SK-MEL-5 (cell line): ENCODE measurements around the gene OR8B8. TPM values are rescaled to one million over a fixed set of nuclear protein-coding genes. Genes with fewer than 3 reads are reported as not detected.
"Not testable (repeated sequence)": the region's sequence is repeated elsewhere in the genome, so short reads cannot be mapped to it uniquely, and the experiment has no call there.

ENCODE experiments used
- DNase-seq: peaks from one replicate; pipeline ENCODE4 v3.0.0-alpha.2; 2016; ENCODE audit warnings: low read depth, low spot score
- in situ Hi-C: cut with HindIII; loops from 2 replicates; pipeline ENCODE4 v1.10.0; 2016; ENCODE audit warnings: low sequenced_read_pairs, high pct_unique_total_duplicates, low pct_unique_long_range_greater_than_20kb
- total RNA-seq: library from RNA; depleted of rRNA; stranded (reverse); fragments of >200 nt; shearing (Covaris generic); gene quantifications from 2 replicates; pipeline ENCODE4 v1.2.3, GENCODE V29; 2014

OR8B8 gene
- total RNA-seq, 1 experiment from 2014 or later, result not detected

DNA sequence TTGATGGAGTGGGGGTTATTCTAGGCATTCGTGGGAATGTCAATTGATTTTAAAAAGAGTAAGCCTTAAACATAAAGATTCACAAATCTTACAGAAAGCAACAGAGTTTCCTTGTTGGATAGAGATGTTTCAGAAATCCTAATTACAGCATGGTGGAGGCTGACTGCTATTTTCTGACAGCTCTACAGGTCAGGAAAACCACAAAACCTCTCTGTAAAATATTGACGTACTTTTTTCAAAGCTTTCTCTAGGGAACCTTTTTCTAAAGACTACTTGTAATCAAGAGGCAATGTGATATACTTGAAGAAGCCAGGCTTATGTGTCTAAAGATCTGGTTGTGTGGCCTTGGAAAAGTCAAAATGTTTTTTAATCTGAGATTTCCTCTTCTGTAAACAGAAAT lies 9.1 kb upstream of the OR8B8 start:
- no peak for DNase-seq

DNA sequence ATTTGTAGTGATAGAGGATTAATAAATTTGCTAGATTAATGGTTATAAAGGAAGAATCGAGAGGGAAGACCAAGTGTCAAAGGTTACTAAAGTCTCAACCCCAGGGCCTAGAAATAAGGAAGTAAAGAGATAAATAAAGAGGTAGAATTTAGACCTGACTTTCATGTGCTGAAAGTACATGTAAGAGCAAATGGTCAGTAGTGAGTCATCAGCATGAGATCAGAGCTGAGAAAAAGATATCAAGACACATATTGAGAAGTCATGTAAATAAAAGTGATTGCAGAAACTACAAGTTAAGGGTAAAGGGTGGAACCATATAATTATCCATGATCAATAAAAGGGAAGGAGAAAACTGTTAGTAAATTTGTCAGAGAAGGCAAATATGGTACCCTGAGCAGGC lies 1.4 kb upstream of the OR8B8 start:
- DNase-seq, result no peak
- in situ Hi-C loops, result no loop called here

More for the DNA sequence above, 9.1 kb upstream of the OR8B8 start:
- in situ Hi-C loops, result no loop called here

DNA sequence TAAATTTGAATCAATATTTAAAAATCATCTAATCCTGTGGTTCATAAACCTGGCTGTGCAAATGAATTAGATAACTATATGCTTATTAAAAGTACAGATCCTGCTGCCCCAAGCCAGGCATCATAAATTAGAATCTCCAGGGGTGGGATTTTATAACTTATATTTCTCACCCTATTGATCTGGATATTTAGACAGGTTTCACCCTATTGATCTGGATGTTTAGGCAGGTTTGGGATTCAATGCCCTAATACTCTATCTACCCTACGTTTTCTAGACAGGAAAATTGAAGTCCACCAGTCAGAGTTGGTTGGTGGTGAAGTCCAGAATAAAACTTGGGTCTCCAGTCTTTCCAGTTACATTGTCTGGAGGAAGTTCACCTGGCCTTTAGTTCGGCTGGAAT lies 2.6 kb downstream of the OR8B8 start:
- in situ Hi-C loops, result no loop called here

DNA sequence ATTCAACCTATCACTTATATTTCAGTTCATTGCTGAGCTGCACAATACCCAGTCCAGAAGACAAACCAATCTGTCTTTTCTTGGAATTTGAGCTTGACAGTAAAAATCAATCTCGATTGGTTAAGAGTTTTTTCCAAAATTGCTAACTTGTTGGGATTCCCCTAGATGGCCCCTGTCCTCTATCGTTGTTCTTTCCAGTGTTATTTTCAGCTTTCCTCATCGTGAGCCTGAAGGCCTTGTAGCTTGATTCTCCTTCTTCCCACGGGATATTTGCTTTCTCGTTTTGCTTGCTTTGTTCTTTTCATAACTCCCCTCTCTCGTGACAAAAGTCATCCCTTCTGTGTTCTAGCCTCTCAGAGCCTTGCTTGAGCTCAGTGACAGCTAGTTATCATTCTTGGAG lies 3.1 kb downstream of the OR8B8 start:
- in situ Hi-C loops, result no loop called here
- no peak for DNase-seq

More for the DNA sequence above, 2.6 kb downstream of the OR8B8 start:
- DNase-seq, result no peak

DNA sequence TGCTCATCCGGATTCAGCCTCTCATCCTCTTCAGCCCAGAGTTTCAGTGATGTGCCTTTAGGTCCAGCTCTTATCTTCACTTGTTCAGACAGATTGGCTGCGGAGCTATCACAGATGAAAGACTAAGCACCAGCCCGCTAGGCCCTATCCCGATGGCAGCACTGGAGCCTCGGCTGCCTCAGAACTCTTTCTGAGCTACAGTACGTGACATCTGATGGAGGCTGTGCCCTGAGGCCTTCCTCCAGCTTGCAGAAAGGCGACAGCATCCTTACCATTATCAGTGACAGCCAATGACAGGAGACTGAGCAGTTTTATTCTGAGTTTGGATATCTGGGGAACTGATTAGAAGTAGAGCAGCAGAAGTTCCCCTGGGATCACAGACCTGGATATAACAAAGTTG lies 4.0 kb downstream of the OR8B8 start:
- in situ Hi-C loops, result no loop called here
- no peak for DNase-seq

DNA sequence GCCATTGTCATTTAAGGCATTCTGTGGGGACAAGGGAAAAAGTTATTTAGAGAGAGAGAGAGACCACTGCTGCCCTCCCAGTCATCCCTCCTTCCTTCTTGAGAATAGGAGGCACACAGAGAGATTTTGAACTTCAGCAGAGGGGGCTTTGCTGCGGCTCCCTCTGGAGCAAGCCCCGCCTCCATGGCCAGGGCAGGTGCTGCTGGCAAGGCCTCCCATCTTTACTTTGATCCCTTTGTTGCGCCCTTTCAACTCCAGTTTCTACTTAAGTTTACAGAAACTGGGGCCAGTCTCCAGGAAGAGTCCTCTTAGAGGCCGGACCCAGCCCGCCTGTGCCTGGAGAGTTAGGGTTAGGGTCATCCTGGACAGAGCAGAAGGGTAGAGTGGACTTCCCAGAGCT lies 4.4 kb downstream of the OR8B8 start:
- DNase-seq, result no peak
- in situ Hi-C loops, result no loop called here

DNA sequence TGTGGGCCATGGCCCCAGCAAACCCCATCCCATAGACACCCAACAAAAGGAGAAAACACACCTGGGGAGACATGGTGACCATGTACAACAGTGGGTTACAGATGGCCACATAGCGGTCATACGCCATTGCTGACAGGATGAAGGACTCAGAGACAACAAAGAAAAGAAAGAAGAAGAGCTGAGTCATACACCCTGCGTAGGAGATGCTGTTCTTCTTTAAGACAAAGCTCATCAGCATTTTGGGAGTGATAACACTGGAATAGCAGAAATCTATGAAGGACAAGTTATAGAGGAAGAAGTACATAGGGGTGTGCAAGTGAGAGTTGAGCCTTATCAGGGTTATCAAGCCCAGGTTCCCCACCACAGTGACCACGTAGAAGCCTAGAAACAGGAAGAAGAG lies 4.9 kb downstream of the OR8B8 start:
- in situ Hi-C loops, result no loop called here
- DNase-seq, result no peak

DNA sequence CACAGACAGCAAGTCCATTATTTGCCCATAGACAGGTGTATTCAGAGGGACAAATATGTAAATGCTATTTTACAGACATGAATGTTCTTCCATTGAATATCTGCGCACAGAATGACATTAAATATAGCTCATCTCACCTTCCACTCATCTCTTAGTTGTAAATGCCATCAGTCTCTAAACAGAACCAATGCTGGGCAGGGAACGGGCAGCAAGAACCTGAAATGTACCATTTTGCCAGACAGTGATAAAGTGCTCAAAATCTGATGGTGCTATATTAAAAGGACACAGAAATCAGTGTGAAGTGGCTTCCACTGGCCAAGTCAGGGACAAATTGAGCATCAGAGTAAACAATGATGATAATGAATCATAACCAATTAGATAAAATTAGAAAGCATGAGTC lies 10.8 kb downstream of the OR8B8 start:
- in situ Hi-C loops, result no loop called here
- no peak for DNase-seq

DNA sequence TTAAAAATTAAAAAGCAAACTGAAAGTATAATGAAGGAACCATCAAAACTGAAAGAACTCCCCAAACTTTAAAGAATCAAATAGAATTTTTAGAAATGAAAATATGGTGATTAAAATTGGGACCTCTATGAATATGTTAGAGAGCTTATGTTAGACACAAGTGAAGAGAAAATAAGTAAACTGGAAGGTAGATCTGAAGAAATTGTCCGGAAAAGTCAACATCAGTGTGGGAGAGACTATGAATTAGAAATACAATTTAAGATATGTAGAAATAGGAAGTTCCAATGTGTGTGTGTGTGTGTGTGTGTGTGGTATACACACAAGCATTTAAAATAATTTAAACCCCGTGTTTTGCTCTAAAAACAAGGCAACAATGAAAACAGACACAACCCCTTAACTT lies 15.9 kb downstream of the OR8B8 start:
- DNase-seq, result no peak
- in situ Hi-C loops, result no loop called here

DNA sequence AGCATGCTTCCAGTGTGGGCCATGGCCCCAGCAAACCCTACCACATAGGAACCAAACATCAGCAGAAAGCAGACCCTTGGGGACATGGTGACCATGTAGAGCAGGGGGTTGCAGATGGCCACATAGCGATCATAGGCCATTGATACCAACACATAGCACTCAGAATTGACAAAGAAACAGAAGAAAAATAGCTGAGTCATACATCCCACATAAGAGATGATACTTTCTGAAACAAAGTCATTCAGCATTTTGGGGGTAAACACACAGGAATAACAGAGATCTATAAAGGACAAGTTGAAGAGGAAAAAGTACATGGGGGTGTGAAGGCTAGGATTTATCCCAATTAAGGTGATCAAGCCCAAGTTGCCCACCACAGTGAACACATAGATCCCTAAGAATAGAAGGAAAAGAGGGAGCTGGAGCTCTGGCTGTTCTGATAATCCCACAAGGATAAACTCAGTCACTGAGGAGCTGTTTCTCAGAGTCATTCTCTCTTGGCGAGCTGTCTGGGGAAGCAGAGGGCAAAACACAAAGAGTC lies 21.0 kb downstream of the OR8B8 start, which contains the start of gene OR8B4:
Gene OR8B4 (minus strand): TSS at position 488 of the 538 bp plus-strand sequence. CDS start 0 bp downstream, at position 488.
- in situ Hi-C loops, result no loop called here

DNA sequence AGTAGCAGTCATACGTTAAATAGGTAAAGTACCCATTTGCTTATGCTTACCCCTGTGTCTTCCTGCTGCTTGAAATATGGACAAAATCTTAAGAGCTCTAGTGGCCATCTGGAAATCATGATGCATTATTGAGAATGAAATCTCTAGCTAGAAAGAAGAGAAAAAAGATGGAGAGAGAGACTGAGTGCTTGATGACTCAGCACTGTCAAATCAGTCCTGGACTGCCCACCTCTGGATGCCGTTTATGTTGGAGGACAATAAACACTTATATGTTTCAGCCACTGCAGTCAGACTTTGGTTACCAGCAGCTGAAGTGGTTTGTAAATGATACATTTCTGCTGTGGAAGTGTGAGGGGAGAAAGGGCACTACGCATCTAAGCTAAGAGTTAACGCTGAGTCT lies 24.5 kb downstream of the OR8B8 start:
- in situ Hi-C loops, result no loop called here

More for the DNA sequence above, 21.0 kb downstream of the OR8B8 start, which contains the start of gene OR8B4:
- DNase-seq, result no peak

DNA sequence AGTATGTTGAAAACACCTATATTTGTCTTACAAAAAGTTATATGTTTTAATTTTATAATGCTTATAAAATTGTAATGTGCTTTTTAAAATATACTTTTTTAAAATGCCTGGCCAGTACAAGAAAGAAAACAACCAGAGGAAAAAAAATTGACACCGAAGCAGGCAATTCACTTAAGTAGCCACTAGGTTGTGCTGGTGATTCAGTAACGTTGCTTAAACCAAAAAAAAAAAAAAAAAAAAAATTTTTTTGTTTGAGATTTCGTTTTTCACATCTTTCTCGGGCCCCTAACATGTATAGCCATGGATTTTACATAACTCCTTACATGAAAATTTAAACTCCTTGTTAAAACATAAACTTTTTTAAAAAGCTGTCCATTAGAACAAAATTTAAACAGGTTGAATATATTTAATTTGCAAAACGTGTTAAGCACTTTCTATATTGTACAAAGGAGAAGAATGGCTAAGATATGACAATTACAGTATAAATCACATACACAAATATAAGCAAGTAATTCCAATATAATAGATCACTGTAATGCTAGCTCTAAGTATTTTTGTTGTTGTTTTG lies 30.1 kb downstream of the OR8B8 start:
- in situ Hi-C loops, result no loop called here
- DNase-seq, result peak; percentile 43

More for the DNA sequence above, 24.5 kb downstream of the OR8B8 start:
- no peak for DNase-seq

DNA sequence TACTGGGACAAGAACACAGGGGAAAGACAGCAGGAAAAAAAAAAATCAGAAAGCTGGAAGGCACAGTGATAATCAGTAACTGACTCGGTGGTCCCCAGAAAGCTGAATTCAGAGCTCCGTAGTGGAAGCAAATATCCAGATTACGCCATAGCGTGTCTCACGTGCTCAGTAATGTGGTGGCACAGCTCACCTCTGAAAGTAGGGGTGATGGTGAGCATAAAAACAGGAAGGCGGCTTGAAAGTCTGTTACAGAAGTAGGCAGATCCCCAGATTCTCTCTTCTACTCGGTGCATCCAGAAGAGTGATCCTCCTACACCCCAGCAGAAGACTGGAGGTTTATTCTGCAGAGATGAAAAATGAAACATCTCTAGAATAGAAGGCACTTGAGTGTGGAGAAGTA lies 35.6 kb downstream of the OR8B8 start:
- no peak for DNase-seq
- in situ Hi-C loops, result no loop called here

DNA sequence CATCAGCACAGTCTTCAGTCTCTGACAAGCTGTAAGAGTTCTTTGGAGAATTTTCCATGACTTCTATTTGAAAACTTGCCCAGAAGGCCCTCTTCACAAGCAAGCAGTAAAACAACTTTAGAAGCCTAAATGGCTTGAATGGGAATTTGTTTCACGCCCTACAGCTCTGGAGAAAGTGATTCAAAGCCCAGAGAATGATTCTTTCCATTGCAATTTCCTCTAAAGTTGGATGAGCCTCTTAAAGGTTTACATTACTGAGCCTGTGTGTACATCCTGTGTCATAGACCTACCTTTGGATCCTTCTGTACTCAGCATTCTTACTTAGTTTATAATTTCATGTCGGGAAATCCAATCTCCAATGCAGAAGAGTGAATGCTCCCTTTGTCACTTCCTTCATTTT lies 39.9 kb downstream of the OR8B8 start:
- in situ Hi-C loops, result no loop called here
- DNase-seq, result no peak

DNA sequence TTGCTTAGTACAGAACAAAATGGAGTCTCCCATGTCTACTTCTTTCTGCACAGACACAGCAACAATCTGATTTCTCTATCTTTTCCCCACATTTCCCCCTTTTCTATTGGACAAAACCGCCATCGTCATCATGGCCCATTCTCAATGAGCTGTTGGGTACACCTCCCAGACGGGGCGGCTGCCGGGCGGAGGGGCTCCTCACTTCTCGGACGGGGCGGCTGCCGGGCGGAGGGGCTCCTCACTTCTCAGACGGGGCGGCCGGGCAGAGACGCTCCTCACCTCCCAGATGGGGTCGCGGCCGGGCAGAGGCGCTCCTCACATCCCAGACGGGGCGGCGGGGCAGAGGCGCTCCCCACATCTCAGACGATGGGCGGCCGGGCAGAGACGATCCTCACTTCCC lies 42.3 kb downstream of the OR8B8 start:
- in situ Hi-C loops, DNase-seq: not testable (repeated sequence)

DNA sequence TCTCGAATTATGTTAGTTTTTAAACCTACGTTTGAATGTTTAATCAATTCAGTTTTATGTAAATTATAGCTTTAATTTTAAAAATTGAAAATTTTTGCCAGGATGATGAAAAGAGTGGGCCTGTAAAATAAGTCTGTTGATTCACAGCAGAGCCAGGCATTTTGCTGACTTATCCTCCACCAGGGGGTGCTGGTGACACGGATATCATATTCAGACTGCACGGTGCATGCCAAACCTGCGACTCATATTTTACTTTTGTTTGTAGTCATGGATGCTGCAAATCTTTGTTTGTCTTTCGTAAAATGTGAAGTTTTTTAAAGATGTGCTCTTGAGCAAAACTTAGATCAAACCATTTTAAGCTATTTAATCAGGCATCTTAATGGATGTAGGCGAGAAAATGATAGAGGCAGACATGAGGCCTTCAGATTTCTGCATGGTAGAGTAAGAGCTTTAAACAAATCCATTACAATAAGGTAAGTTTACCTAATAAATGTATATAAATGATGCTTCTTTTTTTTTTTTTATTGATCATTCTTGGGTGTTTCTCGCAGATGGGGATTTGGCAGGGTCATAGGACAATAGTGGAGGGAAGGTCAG lies 43.1 kb downstream of the OR8B8 start:
- peak; percentile 64 for DNase-seq
- in situ Hi-C loops, result no loop called here

DNA sequence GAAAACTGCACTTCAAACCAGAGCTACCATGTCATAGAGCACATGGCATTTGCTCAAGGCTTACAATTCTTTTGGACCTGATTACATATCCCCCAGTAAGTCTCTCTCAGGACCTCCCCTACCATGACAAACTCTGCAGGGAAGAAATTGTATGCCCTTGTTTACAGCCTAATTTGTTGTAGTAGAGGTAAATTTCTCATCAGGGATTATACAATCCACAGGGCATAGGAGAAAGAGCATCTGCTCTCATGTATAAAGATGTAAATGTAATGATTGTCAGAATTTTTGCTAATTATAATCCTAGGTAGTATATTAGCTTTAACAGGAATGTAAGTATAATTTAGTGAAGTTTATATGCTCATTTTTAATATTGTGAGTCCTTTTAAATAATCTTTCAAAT lies 46.6 kb downstream of the OR8B8 start, which contains the start of gene OR8B3:
Gene OR8B3 (minus strand): TSS at position 101 of the 400 bp plus-strand sequence. CDS start 1,673 bp downstream, outside the sequence.
- in situ Hi-C loops, result no loop called here
- no peak for DNase-seq

DNA sequence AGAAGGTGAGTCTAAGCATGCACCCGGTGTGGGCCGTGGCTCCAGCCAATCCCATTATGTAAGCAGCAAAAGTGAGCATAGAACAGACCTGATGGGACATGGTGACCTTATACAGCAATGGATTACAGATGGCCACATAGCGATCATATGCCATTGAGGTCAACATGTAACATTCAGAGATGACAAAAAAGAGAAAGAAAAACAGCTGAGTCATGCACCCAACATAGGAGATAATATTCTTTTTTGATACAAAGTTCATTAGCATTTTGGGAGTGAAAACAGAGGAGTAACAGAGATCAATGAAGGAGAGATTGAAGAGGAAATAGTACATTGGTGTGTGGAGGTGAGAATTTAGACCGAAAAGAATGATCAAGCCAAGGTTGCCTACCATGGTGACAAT lies 48.6 kb downstream of the OR8B8 start:
- DNase-seq, in situ Hi-C loops: not testable (repeated sequence)

DNA sequence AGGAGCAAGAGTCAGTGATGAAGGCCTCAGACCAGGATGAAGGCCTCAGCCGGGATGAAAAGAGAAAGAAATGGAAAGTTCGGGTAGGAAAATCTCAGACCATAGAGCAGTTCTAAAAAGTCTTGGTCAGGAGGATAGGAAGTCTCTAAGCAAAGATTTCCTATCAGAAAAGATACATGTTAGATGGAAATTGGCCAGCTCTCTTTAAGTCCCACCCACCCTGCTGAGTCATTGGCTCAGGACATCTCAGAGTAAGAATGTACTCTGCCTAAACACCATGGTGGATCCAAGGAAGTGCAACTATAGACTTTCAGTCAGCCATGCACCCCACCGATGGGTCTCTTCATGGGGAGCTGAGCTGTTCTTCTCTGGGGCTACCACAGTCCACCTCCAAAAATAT lies 51.1 kb downstream of the OR8B8 start:
- peak; percentile 8 for DNase-seq
- in situ Hi-C loops, result no loop called here
